ENCODE data around the gene PCDHA12.
"Not testable (repeated sequence)": the region's sequence is repeated elsewhere in the genome, so short reads cannot be mapped to it uniquely, and the experiment has no call there.

PCDHA12 gene, protein sequence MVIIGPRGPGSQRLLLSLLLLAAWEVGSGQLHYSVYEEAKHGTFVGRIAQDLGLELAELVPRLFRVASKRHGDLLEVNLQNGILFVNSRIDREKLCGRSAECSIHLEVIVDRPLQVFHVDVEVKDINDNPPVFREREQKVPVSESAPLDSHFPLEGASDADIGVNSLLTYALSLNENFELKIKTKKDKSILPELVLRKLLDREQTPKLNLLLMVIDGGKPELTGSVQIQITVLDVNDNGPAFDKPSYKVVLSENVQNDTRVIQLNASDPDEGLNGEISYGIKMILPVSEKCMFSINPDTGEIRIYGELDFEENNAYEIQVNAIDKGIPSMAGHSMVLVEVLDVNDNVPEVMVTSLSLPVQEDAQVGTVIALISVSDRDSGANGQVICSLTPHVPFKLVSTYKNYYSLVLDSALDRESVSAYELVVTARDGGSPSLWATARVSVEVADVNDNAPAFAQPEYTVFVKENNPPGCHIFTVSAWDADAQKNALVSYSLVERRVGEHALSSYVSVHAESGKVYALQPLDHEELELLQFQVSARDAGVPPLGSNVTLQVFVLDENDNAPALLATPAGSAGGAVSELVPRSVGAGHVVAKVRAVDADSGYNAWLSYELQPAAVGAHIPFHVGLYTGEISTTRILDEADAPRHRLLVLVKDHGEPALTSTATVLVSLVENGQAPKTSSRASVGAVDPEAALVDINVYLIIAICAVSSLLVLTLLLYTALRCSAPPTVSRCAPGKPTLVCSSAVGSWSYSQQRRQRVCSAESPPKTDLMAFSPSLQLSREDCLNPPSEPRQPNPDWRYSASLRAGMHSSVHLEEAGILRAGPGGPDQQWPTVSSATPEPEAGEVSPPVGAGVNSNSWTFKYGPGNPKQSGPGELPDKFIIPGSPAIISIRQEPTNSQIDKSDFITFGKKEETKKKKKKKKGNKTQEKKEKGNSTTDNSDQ

DNA sequence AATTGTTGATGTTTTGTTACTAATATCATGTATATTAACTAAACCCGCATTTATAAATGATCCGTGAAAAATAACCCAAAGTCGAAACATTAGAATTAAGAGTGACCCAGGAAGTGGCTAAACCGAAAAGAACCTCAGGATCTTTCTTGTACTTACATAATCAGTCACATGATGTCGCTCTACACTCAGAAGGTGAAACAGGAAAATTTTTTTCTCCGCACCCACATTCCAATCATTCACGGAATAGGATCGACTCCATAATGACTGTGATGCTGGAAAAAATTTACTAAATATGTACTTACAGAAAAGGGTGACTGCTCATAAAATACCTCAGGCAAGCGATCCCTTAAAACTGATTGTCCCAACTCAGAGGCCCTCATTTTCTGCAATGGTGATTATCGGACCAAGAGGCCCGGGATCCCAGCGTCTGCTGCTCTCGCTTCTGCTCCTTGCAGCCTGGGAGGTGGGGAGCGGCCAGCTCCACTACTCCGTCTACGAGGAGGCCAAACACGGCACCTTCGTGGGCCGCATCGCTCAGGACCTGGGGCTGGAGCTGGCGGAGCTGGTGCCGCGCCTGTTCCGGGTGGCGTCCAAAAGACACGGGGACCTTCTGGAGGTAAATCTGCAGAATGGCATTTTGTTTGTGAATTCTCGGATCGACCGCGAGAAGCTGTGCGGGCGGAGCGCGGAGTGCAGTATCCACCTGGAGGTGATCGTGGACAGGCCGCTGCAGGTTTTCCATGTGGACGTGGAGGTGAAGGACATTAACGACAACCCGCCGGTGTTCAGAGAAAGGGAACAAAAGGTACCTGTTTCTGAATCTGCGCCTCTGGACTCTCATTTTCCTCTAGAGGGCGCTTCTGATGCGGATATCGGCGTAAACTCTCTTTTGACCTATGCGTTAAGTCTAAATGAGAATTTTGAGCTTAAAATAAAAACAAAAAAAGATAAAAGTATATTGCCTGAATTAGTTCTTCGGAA is at the start of gene PCDHA12:
Gene PCDHA12 (plus strand): TSS at position 224 of the 981 bp plus-strand sequence. CDS start 165 bp downstream, at position 389.
- DNase-seq (ENCODE audit: low read depth): no peak

DNA sequence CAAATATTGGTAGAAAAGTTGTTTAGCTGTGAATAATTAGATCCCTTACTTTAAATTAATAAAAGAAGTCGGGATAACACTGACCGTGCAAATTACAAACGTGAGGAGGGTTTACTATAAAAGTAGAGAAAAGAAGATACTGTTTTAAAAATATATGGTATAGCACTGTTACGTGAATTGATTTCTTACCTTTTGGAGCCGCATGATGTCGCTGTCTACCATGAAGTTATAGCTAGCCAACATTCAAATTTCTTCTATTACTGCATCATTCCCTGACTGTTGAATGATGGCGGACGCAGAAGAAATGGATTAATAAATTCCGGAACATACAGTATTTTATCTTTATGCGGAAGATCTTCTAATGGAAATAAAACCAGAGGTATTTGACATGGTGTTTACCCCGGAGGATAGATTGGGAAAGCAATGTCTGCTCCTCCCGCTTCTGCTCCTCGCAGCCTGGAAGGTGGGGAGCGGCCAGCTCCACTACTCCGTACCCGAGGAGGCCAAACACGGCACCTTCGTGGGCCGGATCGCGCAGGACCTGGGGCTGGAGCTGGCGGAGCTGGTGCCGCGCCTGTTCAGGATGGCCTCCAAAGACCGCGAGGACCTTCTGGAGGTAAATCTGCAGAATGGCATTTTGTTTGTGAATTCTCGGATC is 47.3 kb upstream of the PCDHA12 start, which contains the start of gene PCDHA6:
Gene PCDHA6 (plus strand): TSS at position 257 of the 658 bp plus-strand sequence. CDS start 132 bp downstream, at position 389.
- no peak for DNase-seq (ENCODE audit: low read depth)

DNA sequence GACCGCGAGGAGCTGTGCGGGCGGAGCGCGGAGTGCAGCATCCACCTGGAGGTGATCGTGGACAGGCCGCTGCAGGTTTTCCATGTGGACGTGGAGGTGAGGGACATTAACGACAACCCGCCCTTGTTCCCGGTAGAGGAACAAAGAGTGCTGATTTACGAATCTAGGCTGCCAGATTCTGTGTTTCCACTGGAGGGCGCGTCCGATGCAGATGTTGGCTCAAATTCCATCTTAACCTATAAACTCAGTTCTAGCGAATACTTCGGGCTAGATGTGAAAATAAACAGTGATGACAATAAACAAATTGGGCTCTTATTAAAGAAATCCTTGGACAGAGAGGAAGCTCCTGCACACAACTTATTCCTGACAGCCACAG is 46.8 kb upstream of the PCDHA12 start:
- no peak for DNase-seq (ENCODE audit: low read depth)

DNA sequence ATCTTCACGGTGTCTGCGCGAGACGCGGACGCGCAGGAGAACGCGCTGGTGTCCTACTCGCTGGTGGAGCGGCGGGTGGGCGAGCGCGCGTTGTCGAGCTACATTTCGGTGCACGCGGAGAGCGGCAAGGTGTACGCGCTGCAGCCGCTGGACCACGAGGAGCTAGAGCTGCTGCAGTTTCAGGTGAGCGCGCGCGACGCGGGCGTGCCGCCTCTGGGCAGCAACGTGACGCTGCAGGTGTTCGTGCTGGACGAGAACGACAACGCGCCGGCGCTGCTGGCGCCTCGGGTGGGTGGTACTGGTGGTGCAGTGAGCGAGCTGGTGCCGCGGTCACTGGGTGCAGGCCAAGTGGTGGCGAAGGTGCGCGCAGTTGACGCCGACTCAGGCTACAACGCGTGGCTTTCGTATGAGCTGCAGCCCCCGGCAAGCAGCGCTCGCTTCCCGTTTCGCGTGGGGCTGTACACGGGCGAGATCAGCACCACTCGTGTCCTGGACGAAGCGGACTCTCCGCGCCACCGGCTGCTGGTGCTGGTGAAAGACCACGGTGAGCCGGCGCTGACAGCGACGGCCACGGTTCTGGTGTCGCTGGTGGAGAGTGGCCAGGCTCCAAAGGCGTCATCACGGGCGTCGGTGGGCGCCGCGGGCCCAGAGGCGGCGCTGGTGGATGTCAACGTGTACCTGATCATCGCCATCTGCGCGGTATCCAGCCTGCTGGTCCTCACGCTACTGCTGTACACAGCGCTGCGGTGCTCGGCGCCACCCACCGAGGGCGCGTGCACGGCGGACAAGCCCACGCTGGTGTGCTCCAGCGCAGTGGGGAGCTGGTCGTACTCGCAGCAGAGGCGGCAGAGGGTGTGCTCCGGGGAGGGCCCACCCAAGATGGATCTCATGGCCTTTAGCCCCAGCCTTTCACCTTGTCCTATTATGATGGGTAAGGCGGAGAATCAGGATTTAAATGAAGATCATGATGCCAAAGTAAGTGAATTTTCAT is 45.3 kb upstream of the PCDHA12 start:
- DNase-seq (ENCODE audit: low read depth): not testable (repeated sequence)

DNA sequence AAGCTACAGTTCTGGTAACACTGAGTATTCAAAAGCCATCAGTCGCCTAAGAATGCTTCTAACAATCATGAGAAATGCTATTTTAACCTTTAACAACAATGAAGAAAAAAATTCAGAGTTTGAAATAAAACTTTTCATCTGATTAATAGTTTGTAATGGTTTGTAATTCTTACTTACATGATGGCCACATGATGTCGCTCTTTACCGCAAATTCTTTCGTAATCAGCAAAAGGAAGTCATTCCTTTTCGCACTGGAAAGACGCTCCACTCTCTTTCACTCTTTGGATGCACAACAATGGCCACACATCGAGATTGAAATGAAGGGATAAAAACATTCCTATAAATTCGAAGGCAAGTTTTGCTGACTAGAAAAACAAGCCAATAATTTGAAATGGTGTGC is 41.1 kb upstream of the PCDHA12 start, which contains the start of gene PCDHA7:
Gene PCDHA7 (plus strand): TSS at position 277 of the 400 bp plus-strand sequence. CDS start 115 bp downstream, at position 392.
- no peak for DNase-seq (ENCODE audit: low read depth)

DNA sequence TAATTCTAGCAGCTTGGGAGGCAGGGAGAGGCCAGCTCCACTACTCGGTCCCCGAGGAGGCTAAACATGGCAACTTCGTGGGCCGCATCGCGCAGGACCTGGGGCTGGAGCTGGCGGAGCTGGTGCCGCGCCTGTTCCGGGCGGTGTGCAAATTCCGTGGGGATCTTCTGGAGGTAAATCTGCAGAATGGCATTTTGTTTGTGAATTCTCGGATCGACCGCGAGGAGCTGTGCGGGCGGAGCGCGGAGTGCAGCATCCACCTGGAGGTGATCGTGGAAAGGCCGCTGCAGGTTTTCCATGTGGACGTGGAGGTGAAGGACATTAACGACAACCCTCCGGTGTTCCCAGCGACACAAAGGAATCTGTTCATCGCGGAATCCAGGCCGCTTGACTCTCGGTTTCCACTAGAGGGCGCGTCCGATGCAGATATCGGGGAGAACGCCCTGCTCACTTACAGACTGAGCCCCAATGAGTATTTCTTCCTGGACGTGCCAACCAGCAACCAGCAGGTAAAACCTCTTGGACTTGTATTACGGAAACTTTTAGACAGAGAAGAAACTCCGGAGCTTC is 40.6 kb upstream of the PCDHA12 start:
- DNase-seq (ENCODE audit: low read depth): not testable (repeated sequence)

DNA sequence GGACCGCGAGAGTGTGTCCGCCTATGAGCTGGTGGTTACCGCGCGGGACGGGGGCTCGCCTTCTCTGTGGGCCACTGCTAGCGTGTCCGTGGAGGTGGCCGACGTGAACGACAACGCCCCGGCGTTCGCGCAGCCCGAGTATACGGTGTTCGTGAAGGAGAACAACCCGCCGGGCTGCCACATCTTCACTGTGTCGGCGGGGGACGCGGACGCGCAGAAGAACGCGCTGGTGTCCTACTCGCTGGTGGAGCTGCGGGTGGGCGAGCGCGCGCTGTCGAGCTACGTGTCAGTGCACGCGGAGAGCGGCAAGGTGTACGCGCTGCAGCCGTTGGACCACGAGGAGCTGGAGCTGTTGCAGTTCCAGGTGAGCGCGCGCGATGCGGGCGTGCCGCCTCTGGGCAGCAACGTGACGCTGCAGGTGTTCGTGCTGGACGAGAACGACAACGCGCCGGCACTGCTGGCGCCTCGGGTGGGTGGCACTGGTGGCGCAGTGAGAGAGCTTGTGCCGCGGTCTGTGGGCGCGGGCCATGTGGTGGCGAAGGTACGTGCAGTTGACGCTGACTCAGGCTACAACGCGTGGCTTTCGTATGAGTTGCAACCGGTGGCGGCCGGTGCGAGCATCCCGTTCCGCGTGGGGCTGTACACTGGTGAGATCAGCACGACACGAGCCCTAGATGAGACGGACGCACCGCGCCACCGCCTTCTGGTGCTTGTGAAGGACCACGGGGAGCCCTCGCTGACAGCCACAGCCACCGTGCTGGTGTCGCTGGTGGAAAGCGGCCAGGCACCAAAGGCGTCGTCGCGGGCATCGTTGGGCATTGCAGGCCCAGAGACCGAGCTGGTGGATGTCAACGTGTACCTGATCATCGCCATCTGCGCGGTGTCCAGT is 39.2 kb upstream of the PCDHA12 start:
- DNase-seq (ENCODE audit: low read depth): no peak

DNA sequence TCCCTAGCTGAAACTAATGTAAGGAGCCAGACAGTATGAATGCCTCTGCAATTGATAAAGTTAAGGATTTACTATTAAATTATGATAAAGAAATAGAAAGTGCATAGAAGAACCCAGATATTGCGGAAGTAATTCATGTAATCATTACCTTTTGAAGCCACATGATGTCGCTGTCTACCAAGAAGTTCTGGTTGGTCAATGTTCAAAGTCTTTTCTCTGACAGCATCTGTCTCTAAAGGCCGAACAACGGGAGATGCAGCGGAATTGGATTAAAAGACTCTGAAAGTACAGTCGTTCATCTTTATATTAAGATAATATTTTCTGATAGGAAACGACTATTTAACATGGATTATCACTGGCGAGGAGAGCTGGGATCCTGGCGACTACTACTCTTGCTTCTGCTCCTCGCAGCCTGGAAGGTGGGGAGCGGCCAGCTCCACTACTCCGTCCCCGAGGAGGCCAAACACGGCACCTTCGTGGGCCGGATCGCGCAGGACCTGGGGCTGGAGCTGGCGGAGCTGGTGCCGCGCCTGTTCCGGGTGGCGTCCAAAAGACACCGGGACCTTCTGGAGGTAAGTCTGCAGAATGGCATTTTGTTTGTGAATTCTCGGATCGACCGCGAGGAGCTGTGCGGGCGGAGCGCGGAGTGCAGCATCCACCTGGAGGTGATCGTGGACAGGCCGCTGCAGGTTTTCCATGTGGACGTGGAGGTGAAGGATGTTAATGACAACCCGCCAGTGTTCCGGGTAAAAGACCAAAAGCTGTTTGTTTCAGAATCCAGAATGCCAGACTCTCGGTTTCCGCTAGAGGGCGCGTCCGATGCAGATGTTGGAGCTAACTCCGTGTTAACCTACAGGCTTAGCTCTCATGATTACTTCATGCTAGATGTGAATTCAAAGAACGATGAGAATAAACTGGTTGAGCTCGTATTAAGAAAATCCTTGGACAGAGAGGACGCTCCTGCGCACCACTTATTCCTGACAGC is 33.8 kb upstream of the PCDHA12 start, which contains the start of gene PCDHA8:
Gene PCDHA8 (plus strand): TSS at position 210 of the 985 bp plus-strand sequence. CDS start 135 bp downstream, at position 345.
- DNase-seq (ENCODE audit: low read depth): no peak

DNA sequence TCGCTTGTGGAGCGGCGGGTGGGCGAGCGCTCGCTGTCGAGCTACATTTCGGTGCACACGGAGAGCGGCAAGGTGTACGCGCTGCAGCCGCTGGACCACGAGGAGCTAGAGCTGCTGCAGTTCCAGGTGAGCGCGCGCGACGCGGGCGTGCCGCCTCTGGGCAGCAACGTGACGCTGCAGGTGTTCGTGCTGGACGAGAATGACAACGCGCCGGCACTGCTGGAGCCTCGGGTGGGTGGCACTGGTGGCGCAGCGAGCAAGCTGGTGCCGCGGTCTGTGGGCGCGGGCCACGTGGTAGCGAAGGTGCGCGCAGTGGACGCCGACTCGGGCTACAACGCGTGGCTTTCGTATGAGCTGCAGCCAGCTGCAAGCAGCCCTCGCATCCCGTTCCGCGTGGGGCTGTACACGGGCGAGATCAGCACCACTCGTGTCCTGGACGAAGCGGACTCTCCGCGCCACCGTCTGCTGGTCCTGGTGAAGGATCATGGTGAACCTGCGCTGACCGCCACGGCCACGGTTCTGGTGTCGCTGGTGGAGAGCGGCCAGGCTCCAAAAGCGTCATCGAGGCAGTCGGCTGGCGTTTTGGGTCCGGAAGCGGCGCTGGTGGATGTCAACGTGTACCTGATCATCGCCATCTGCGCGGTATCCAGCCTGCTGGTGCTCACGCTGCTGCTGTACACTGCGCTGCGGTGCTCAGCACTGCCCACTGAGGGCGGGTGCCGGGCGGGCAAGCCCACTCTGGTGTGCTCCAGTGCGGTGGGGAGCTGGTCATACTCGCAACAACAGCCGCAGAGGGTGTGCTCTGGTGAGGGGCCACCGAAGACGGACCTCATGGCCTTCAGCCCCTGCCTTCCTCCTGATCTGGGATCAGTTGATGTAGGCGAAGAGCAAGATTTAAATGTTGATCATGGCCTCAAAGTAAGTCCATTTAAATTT is 32.0 kb upstream of the PCDHA12 start:
- DNase-seq (ENCODE audit: low read depth): no peak

DNA sequence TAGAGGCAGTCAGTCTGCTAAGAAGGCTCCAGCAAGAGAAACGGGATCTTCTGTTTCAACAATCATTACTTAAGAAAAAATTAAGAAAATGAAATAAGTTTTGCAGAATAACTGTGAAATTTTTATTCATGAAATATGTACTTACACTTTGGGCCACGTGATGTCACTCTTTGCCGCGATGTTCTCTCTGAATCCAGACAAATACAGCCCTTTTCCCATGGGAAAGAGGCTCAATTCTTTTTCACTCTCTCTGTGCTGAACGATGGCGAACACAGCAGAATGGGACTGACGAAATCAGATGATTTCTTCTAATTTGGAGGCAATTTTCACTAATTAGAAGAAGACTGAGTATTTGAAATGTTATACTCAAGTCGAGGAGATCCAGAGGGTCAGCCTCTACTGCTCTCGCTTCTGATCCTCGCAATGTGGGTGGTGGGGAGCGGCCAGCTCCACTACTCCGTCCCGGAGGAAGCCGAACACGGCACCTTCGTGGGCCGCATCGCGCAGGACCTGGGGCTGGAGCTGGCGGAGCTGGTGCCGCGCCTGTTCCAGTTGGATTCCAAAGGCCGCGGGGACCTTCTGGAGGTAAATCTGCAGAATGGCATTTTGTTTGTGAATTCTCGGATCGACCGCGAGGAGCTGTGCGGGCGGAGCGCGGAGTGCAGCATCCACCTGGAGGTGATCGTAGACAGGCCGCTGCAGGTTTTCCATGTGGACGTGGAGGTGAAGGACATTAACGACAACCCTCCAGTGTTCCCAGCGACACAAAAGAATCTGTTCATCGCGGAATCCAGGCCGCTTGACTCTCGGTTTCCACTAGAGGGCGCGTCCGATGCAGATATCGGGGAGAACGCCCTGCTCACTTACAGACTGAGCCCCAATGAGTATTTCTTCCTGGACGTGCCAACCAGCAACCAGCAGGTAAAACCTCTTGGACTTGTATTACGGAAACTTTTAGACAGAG is 26.7 kb upstream of the PCDHA12 start, which contains the start of gene PCDHA9:
Gene PCDHA9 (plus strand): TSS at position 244 of the 964 bp plus-strand sequence. CDS start 114 bp downstream, at position 358.
- not testable (repeated sequence) for DNase-seq (ENCODE audit: low read depth)

DNA sequence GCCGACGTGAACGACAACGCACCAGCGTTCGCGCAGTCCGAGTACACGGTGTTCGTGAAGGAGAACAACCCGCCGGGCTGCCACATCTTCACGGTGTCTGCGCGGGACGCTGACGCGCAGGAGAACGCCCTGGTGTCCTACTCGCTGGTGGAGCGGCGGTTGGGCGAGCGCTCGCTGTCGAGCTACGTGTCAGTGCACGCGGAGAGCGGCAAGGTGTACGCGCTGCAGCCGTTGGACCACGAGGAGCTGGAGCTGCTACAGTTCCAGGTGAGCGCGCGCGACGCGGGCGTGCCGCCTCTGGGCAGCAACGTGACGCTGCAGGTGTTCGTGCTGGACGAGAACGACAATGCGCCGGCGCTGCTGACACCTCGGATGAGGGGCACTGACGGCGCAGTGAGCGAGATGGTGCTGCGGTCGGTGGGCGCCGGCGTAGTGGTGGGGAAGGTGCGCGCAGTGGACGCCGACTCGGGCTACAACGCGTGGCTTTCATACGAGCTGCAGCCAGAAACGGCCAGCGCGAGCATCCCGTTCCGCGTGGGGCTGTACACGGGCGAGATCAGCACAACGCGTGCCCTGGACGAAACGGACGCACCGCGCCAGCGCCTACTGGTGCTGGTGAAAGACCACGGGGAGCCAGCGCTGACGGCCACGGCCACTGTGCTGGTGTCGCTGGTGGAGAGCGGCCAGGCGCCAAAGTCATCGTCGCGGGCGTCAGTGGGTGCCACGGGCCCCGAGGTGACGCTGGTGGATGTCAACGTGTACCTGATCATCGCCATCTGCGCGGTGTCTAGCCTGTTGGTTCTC is 25.1 kb upstream of the PCDHA12 start:
- DNase-seq (ENCODE audit: low read depth): not testable (repeated sequence)

DNA sequence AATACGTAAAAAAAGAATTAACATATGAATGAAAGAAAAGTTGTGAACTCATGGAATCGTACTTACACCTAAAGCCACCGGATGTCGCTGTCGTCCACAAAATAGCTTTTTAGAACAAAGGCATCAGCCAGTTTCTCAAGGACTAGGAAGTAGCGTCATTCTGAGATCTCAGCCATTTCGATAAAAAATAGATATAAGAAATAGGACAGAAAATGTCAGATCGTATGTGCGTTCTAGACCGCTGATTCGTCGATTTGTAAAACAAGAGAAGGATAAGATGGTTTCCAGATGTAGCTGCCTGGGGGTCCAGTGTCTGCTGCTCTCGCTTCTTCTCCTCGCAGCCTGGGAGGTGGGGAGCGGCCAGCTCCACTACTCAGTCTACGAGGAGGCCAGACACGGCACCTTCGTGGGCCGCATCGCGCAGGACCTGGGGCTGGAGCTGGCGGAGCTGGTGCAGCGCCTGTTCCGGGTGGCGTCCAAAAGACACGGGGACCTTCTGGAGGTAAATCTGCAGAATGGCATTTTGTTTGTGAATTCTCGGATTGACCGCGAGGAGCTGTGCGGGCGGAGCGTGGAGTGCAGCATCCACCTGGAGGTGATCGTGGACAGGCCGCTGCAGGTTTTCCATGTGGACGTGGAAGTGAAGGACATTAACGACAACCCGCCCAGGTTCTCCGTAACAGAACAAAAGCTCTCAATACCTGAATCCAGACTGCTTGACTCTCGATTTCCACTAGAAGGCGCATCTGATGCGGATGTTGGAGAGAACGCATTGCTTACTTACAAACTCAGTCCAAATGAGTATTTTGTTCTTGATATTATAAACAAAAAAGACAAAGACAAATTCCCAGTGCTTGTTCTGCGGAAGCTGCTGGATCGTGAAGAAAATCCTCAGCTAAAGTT is 19.1 kb upstream of the PCDHA12 start, which contains the start of gene PCDHA10:
Gene PCDHA10 (plus strand): TSS at position 126 of the 903 bp plus-strand sequence. CDS start 152 bp downstream, at position 278.
- DNase-seq (ENCODE audit: low read depth): no peak
